ENCODE results near the gene C6orf62.
"Not testable (repeated sequence)": the region's sequence is repeated elsewhere in the genome, so short reads cannot be mapped to it uniquely, and the experiment has no call there.

Gene C6orf62

DNA sequence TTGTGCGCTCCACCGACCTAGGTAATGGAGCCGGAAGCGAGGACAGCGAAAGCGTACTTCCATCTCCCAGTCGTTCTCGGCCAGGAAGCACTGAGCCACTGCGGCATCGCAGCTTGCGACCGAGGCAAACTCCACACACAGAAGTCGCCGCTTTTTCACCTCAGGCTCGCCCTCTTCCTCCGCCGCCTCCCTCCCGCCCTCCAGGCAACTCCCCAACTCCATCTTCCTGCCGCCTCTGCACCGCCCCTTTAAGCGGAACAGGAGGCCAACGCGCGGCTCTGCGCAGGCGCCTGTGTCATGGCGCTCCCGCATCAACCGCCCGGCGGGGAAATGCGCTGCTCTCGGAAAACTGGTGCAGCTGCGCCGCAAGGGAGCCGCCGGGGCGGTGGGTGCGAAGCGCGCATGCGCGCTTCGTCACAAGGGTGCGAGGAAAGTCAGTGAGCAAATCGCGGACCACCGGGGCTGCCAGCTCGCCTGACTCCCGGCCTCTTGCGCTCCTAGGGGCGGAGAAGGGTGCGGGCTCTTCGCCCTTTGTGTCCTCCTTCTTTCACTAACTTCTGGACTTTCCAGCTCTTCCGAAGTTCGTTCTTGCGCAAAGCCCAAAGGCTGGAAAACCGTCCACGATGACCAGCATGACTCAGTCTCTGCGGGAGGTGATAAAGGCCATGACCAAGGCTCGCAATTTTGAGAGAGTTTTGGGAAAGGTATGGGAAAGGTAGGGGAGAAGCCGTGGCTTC lies 52.1 kb downstream of the C6orf62 start, which contains the start of the genes ACOT13 and TDP2:
ACOT13 (plus strand) TSS at position 437 of the 737 bp plus-strand sequence; CDS start at position 624, 187 bp downstream.
TDP2 (minus strand) TSS at position 259 of the 737 bp plus-strand sequence; CDS start at position 222, 37 bp downstream.
- peak; percentile 96 for DNase-seq (ENCODE audit: low read depth)

GRCh38 chr6:24666097-24666640 lies 52.8 kb downstream of the C6orf62 start:
- peak; percentile 17 for DNase-seq (ENCODE audit: low read depth)

GRCh38 chr6:24664046-24664987 lies 54.6 kb downstream of the C6orf62 start:
- DNase-seq (ENCODE audit: low read depth): no peak

DNA sequence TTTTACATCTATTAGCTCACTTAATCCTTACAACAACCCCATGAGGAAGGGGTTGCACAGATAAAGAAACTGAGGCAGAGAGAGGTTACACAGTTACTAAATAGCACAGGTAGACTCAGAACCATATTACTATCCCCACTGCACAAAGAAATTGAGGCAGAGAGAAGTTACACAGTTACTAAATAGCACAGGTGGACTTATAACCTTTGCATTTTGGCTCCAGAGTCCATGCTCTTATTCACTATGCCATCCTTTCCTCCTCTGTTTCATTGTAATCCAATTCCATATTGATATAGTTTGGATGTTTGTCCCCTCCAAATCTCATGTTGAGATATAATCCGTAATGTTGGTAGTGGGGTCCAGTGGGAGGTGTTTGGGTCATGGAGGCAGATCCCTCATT lies 55.8 kb downstream of the C6orf62 start:
- no peak for DNase-seq (ENCODE audit: low read depth)

- no peak for DNase-seq (ENCODE audit: low read depth)
Measured at GRCh38 chr6:24662236-24662635, 56.7 kb downstream of the C6orf62 start.

DNA sequence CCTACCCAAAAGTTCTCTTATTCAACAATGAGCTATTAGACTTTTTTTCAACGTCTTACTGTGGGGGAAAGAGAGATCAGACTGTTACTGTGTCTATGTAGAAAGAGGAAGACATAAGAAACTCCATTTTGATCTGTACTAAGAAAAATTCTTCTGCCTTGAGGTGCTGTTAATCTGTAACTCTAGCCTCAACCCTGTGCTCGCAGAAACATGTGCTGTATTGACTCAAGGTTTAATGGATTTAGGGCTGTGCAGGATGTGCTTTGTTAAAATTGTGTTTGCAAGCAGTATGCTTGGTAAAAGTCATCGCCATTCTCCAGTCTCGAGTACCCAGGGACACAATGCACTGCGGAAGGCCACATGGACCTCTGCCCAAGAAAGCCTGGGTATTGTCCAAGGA lies 57.2 kb downstream of the C6orf62 start:
- not testable (repeated sequence) for DNase-seq (ENCODE audit: low read depth)

- no peak for DNase-seq (ENCODE audit: low read depth)
Measured at GRCh38 chr6:24660105-24660504, 58.8 kb downstream of the C6orf62 start.

- DNase-seq (ENCODE audit: low read depth): no peak
Measured at GRCh38 chr6:24659561-24659960, 59.4 kb downstream of the C6orf62 start.

DNA sequence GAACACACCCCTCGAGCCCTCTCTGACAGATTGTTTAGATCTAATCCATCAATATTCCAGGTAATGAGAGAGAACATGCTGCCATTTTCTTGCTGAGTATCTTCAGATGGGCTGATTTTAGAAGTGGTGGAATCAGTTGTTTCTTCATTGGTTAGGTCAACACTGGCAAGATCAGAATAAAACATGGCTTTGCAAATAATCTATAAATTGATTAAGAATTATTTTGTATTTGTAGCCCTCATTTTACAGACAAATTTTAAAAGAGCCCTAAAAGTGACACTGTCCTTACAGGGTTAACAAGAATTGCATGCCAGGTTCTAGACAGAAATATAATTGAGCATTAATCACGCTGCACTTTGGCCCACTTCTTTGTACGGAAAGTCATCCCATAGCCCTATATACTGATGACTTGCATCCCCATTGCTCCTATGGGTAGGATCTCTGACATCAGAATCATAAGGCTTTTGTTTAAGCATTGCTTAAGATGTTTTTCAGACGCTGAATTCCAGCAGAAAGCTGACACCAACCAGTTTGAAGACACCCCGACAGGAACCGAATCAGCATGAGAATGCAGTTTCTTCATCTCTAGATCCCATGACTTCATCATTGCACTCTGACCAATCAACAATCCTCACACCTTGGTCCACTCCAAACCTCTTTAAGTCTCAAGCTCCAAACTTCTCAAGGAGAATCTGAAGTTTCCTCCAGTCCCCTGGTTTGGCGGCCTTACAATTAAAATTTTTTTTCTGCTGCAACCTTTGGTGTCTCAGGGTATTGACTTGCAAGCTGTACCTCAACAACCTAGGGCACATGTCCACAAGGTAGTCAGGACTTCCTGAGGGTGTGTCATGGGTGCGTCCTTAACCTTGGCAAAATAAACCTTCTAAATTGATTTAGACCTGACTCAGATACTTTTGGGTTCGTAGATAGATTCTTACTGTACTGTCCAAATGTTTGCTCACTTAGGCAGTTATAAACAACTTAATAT lies 60.1 kb downstream of the C6orf62 start:
- no peak for DNase-seq (ENCODE audit: low read depth)

DNA sequence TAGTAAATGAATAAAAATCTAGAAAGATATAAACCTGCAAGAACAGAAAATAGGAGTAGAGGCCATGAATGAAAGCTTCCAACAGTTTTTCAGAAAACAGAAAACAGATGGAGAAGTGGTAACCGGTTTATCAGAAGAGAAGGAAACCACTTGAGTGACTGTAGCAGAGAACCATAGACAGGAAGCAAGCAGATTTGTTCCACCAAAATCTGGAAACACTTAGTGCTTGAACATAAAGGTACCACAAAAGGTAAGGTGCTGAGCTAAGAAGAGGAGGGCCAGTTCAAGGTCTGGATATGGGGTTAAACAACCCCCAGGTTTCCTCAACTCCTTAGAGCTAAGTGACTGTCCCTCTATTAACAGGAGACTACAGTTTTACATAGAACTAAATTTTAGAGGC lies 63.7 kb downstream of the C6orf62 start:
- DNase-seq (ENCODE audit: low read depth): no peak
